ENCODE results near the gene EPN3. TPM values are rescaled to one million over a fixed set of nuclear protein-coding genes. Genes with fewer than 3 reads are reported as not detected.

Gene EPN3
- total and polyA plus RNA-seq, 11 donors, result 8.9 to 29.5 (median 12.6) TPM

DNA sequence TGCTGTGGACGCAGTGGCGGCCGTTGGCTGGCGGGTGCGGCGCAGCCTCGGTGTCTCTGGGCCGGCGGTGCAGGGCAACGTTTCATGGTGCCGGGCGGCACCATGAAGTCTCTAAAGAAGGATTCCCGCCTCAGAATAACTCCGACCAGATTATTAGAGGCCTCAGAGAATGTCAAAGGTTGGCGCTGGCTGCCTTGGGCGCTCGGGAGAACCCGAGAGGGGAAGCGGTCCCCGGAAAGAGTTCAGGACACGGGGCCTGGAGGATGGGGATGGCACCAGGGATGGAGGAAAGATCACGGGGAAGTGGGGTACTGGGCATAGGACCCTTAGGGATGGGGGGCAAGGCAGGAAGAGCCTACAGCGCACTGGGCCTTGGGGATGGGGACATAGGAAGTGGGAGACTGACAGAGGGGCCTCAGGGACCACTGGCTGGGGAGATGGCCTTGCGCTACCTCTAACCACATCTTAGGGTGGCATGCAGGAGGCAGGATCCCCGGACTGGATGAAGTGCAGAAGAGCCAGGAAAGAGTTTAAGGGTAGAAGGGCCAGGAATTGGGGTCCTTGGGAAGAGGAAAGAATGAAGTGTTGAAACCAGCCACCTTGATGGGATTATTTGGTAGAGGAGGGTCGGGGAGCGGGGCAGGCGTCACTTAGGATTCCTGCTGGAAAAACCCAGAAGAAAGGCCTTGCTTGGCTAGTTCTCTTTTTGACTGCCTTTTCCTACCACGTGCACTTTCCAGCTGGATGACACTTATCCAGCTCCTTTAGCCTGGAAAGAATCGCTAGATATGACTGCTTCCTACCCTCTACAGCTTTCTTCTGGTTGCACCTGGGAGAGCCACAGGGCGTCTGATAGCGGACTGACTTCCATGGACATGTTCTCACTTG is 23.7 kb upstream of the EPN3 start:
- H3K9me3 ChIP-seq, result no peaks in the 10 kb centered on the region
- DNase-seq, result no peak
- H3K36me3 ChIP-seq, result no peaks in the 10 kb centered on the region

DNA sequence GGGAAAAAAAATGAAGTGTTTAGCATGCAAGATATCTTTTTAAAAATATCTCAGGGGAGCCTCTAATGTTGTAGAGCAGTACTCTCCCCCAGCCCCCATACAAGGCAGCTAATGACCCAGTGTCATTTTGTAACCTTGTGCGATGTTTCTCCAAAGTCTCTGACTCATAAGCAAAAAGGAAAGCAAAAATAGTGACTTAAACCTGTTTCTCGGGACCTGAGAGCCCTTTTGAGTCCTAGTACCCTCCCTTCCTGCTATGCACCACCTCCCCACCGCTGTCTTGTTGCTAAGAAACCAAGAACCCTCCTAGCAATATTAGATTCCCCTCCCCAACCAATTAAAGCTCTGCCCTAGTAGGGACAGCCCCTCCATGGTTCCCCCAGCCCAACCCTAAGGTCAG is 21.5 kb upstream of the EPN3 start:
- no peaks in the 10 kb centered on the region for H3K9me3 ChIP-seq
- H3K4me3 ChIP-seq, result no peak overlapping the region
- DNase-seq, result no peak
- peaks cover 0 to 41% (median 13%) of the 10 kb centered on the region in 12 donors for H3K4me1 ChIP-seq
- no peaks in the 10 kb centered on the region for H3K36me3 ChIP-seq
- H3K27ac ChIP-seq, result no peak overlapping the region
- intact Hi-C loops (cut with DNase I), result no loop called here
- TF ChIP-seq, protein P1, sequence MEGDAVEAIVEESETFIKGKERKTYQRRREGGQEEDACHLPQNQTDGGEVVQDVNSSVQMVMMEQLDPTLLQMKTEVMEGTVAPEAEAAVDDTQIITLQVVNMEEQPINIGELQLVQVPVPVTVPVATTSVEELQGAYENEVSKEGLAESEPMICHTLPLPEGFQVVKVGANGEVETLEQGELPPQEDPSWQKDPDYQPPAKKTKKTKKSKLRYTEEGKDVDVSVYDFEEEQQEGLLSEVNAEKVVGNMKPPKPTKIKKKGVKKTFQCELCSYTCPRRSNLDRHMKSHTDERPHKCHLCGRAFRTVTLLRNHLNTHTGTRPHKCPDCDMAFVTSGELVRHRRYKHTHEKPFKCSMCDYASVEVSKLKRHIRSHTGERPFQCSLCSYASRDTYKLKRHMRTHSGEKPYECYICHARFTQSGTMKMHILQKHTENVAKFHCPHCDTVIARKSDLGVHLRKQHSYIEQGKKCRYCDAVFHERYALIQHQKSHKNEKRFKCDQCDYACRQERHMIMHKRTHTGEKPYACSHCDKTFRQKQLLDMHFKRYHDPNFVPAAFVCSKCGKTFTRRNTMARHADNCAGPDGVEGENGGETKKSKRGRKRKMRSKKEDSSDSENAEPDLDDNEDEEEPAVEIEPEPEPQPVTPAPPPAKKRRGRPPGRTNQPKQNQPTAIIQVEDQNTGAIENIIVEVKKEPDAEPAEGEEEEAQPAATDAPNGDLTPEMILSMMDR (IDR thresholded peaks at IDR 0.05), result no peak
- no peak for TF ChIP-seq POLR2A (IDR thresholded peaks at IDR 0.05)
- no peak for ATAC-seq
- no peaks in the 10 kb centered on the region for H3K27me3 ChIP-seq
- 25 to 39% (median 37%) methylated on average over 3 of the region's 3 CpGs for WGBS, 4 donors

More for the DNA sequence above, 23.7 kb upstream of the EPN3 start:
- Histone ChIP-seq H3K27ac (peak overlapping the region in 11 of 12 donors; percentile 62 to 88 (median 76)), H3K4me3 (peak overlapping the region; percentile 51 to 81 (median 64)), H3K27me3 (no peaks in the 10 kb centered on the region), H3K4me1 (peaks cover 0 to 29% (median 10%) of the 10 kb centered on the region in 12 donors)
- peak in 1 of 2 donors; percentile 35 for TF ChIP-seq POLR2A (IDR thresholded peaks at IDR 0.05)
- TF ChIP-seq, protein P1 (IDR thresholded peaks at IDR 0.05), result no peak
- intact Hi-C loops (cut with DNase I), result no loop called here
- peak in 1 of 4 donors; percentile 31 for ATAC-seq
- 30 to 37% (median 33%) methylated on average over 23 to 32 of the region's 32 CpGs for WGBS, 4 donors

GRCh38 chr17:50513495-50513894 is 19.0 kb upstream of the EPN3 start:
- H3K9me3 ChIP-seq, result no peaks in the 10 kb centered on the region
- no peak overlapping the region for H3K4me3 ChIP-seq
- DNase-seq (no peak), ATAC-seq (no peak)
- peaks cover 0 to 37% (median 16%) of the 10 kb centered on the region in 12 donors for H3K4me1 ChIP-seq
- 68 to 78% (median 74%) methylated on average over 4 of the region's 4 CpGs for WGBS, 4 donors
- H3K27me3 ChIP-seq, result no peaks in the 10 kb centered on the region
- H3K36me3 ChIP-seq, result no peaks in the 10 kb centered on the region
- no peak overlapping the region for H3K27ac ChIP-seq
- intact Hi-C loops (cut with DNase I), result no loop called here
- TF ChIP-seq POLR2A (IDR thresholded peaks at IDR 0.05), result no peak
- TF ChIP-seq, protein P1 (IDR thresholded peaks at IDR 0.05), result no peak

GRCh38 chr17:50514388-50514787 is 18.1 kb upstream of the EPN3 start:
- no peak for DNase-seq
- peak overlapping the region in 1 of 12 donors; percentile 17 for H3K27ac ChIP-seq
- H3K36me3 ChIP-seq, result no peaks in the 10 kb centered on the region
- peaks cover 0 to 30% (median 8%) of the 10 kb centered on the region in 12 donors for H3K4me1 ChIP-seq
- ATAC-seq, result no peak
- no peak overlapping the region for H3K4me3 ChIP-seq
- 69 to 80% (median 76%) methylated on average over 3 of the region's 3 CpGs for WGBS, 4 donors
- TF ChIP-seq POLR2A (IDR thresholded peaks at IDR 0.05), result no peak
- TF ChIP-seq, protein P1 (IDR thresholded peaks at IDR 0.05), result no peak
- intact Hi-C loops (cut with DNase I), result no loop called here
- no peaks in the 10 kb centered on the region for H3K9me3 ChIP-seq
- H3K27me3 ChIP-seq, result no peaks in the 10 kb centered on the region

Measured in heart left ventricle (tissue), 16 donors.